Measurements from ENCODE around the gene GLI3. TPM values are rescaled to one million over a fixed set of nuclear protein-coding genes. Genes with fewer than 3 reads are reported as not detected.

Gene GLI3
- total and polyA plus RNA-seq, 2 of the 4 experiments (the other 2 are of a cell fraction), result 1.3 to 3.9 TPM

- no peak overlapping the region for H3K4me3 ChIP-seq (ENCODE audit: insufficient read depth, low read depth, low read length)
- H2BK15ac ChIP-seq (ENCODE audit: low read depth, low read length), result no peak overlapping the region
- H3K27me3 ChIP-seq (ENCODE audit: control insufficient read depth, insufficient read depth, low read length), result no peaks in the 10 kb centered on the region
- H3K9me3 ChIP-seq (ENCODE audit: control insufficient read depth, insufficient read depth, low read length), result no peaks in the 10 kb centered on the region
- peaks cover 16% of the 10 kb centered on the region for H3K9me1 ChIP-seq (ENCODE audit: insufficient read depth, low read length)
- no CpG with 5 or more reads among the region's 2 CpGs for WGBS, 2 experiments (ENCODE audit: extremely low coverage in 2 of 2, insufficient read length in 1 of 2)
- no peak overlapping the region for H2AK9ac ChIP-seq (replicated peaks; ENCODE audit: low read depth, low read length, poor library complexity)
- H2AFZ ChIP-seq (replicated peaks; ENCODE audit: low read length, poor library complexity), result no peak overlapping the region
- H3K14ac ChIP-seq (replicated peaks; ENCODE audit: low read depth, low read length), result peak overlapping the region; percentile 17; the same call in 1 of the 2 replicates
- H2BK5ac ChIP-seq (ENCODE audit: low read depth, low read length, poor library complexity, severe bottlenecking), result no peak overlapping the region
- no peak overlapping the region for H3K18ac ChIP-seq (ENCODE audit: low read depth, low read length)
- H3K4me1 ChIP-seq (ENCODE audit: control insufficient read depth, insufficient read depth, low read length), result peaks cover 16% of the 10 kb centered on the region
- no peak overlapping the region for H3K56ac ChIP-seq (ENCODE audit: extremely low read depth, insufficient read depth, low read length)
- H4K20me1 ChIP-seq (ENCODE audit: insufficient read depth, low read length), result peaks cover 18% of the 10 kb centered on the region
- H3K27ac ChIP-seq (ENCODE audit: insufficient read depth, low read length), result no peak overlapping the region
- ChIA-PET CTCF (no interaction called here), POLR2A (ENCODE audit: unreplicated experiment) (no interaction called here)
- H3K4ac ChIP-seq (ENCODE audit: low read depth, low read length), result no peak overlapping the region
- TF ChIP-seq USF2 (IDR thresholded peaks at IDR 0.05; ENCODE audit: low read depth, low read length) (no peak), MAZ (IDR thresholded peaks at IDR 0.05; ENCODE audit: borderline replicate concordance, low read depth, low read length) (no peak), ELK1 (IDR thresholded peaks at IDR 0.05; ENCODE audit: borderline replicate concordance, low read depth, low read length) (no peak), RAD21 (IDR thresholded peaks at IDR 0.05; ENCODE audit: low read length) (no peak), BHLHE40 (IDR thresholded peaks at IDR 0.05; ENCODE audit: low read depth, low read length) (no peak), FOS (IDR thresholded peaks at IDR 0.05; ENCODE audit: low read depth, low read length) (no peak), MXI1 (IDR thresholded peaks at IDR 0.05; ENCODE audit: borderline replicate concordance, low read depth, low read length) (no peak), CEBPB (IDR thresholded peaks at IDR 0.05; ENCODE audit: low read depth, low read length) (no peak), NFE2L2 (IDR thresholded peaks at IDR 0.05; ENCODE audit: low read depth, low read length) (no peak)
- in situ Hi-C loops (cut with MboI; ENCODE audit: low sequenced_read_pairs) (no loop called here), intact Hi-C loops (cut with micrococcal nuclease) (no loop called here), dilution Hi-C loops (cut with HindIII; ENCODE audit: low sequenced_read_pairs, unreplicated experiment) (no loop called here)
- H3K36me3 ChIP-seq (ENCODE audit: control insufficient read depth, insufficient read depth, low read length), result no peaks in the 10 kb centered on the region; the same call in 1 of the 2 replicates
- H3K9ac ChIP-seq (ENCODE audit: low read depth, low read length), result no peak overlapping the region
- H3K4me2 ChIP-seq (ENCODE audit: low read depth, low read length), result no peak overlapping the region
- no peak overlapping the region for H4K8ac ChIP-seq (ENCODE audit: low read depth in 2 of 2, low read length in 2 of 2)
- no peak overlapping the region; the same call in 1 of the 2 replicates for H3K23ac ChIP-seq (ENCODE audit: low read depth, low read length)
- H4K5ac ChIP-seq (ENCODE audit: low read depth, low read length), result no peak overlapping the region
- no peak overlapping the region for H2BK20ac ChIP-seq (ENCODE audit: low read depth, low read length)
- BruUV-seq (replicated peaks), result no TSS peak
- no peak overlapping the region for H2AK5ac ChIP-seq (ENCODE audit: low read depth, low read length)
- H2BK120ac ChIP-seq (ENCODE audit: low read depth, low read length), result no peak overlapping the region
- DNase-seq (peak; percentile 38), ATAC-seq (ENCODE audit: low read depth) (no peak)
- H4K91ac ChIP-seq (ENCODE audit: insufficient read depth, low read depth, low read length), result no peak overlapping the region
- H3K79me1 ChIP-seq (ENCODE audit: low read depth in 1 of 2, low read length in 2 of 2), result peaks cover 9 to 49% of the 10 kb centered on the region in 2 experiments; a peak in 2 of 4 replicates
Observed at GRCh38 chr7:42090056-42090455, 147.0 kb downstream of the GLI3 start.

Data from IMR-90 (cell line).